ENCODE data around the gene JUNB. TPM values are rescaled to one million over a fixed set of nuclear protein-coding genes. Genes with fewer than 3 reads are reported as not detected.

The JUNB gene
- total and polyA plus RNA-seq, 2 experiments from 2014 or later = 95.1 to 195 TPM

GRCh38 chr19:12799742-12800465 is 8.6 kb downstream of the JUNB start:
- Histone ChIP-seq H3K79me2 (ENCODE audit: insufficient read depth) (no peaks in the 10 kb centered on the region; the same call in 1 of the 2 replicates), H3K4me3 (no peak overlapping the region; the same call in 1 of the 2 replicates), H3K9ac (no peak overlapping the region), H3K9me3 (ENCODE audit: low read depth) (no peaks in the 10 kb centered on the region), H3K27ac (no peak overlapping the region), H3K27me3 (replicated peaks; ENCODE audit: insufficient read depth) (no peaks in the 10 kb centered on the region), H4K20me1 (ENCODE audit: insufficient read depth) (no peaks in the 10 kb centered on the region), H2AFZ (no peak overlapping the region), H3F3A (ENCODE audit: insufficient read depth) (peaks cover 25% of the 10 kb centered on the region; the same call in 1 of the 2 replicates), H3K36me3 (ENCODE audit: low read depth) (no peaks in the 10 kb centered on the region), H3K9me2 (ENCODE audit: insufficient read depth) (no peaks in the 10 kb centered on the region), H3K4me1 (ENCODE audit: insufficient read depth) (peaks cover 5% of the 10 kb centered on the region; the same call in 1 of the 2 replicates), H3K4me2 (ENCODE audit: unreplicated experiment) (no peak overlapping the region)
- TF ChIP-seq EZH2phosphoT487 (IDR thresholded peaks at IDR 0.05; ENCODE audit: insufficient read depth, low read depth) = no peak
- TF ChIP-seq EZH2 (IDR thresholded peaks at IDR 0.05; ENCODE audit: insufficient read depth, poor library complexity, severe bottlenecking) = no peak
- no peak for DNase-seq
- in situ Hi-C loops (cut with MboI) = no loop called here
- 90 to 91% methylated on average over 15 to 18 of the region's 18 CpGs for WGBS, 2 experiments (ENCODE audit: low coverage in 1 of 2, low lambda C conversion rate in 2 of 2, missing lambda C conversion rate in 2 of 2)

GRCh38 chr19:12800466-12800770 is 9.1 kb downstream of the JUNB start:
- no peaks in the 10 kb centered on the region for H3K9me2 ChIP-seq (ENCODE audit: insufficient read depth)
- H3K9ac ChIP-seq = peak overlapping the region; percentile 83
- peaks cover 5% of the 10 kb centered on the region; the same call in 1 of the 2 replicates for H3K4me1 ChIP-seq (ENCODE audit: insufficient read depth)
- H3K36me3 ChIP-seq (ENCODE audit: low read depth) = no peaks in the 10 kb centered on the region
- no peak for TF ChIP-seq EZH2phosphoT487 (IDR thresholded peaks at IDR 0.05; ENCODE audit: insufficient read depth, low read depth)
- TF ChIP-seq EZH2 (IDR thresholded peaks at IDR 0.05; ENCODE audit: insufficient read depth, poor library complexity, severe bottlenecking) = no peak
- peaks cover 21% of the 10 kb centered on the region; the same call in 1 of the 2 replicates for H3F3A ChIP-seq (ENCODE audit: insufficient read depth)
- H3K4me2 ChIP-seq (ENCODE audit: unreplicated experiment) = peak overlapping the region; percentile 95
- WGBS, 2 experiments (ENCODE audit: low coverage in 1 of 2, low lambda C conversion rate in 2 of 2, missing lambda C conversion rate in 2 of 2) = 93 to 100% methylated on average over 1 of the region's 1 CpG
- DNase-seq = peak; percentile 30
- in situ Hi-C loops (cut with MboI) = no loop called here
- no peaks in the 10 kb centered on the region; the same call in 1 of the 2 replicates for H3K79me2 ChIP-seq (ENCODE audit: insufficient read depth)
- 0 out of 2 replicates have a peak overlapping the region, but pooled peaks have one; percentile 92 for H2AFZ ChIP-seq
- H3K4me3 ChIP-seq = peak overlapping the region; percentile 83
- no peaks in the 10 kb centered on the region for H3K27me3 ChIP-seq (replicated peaks; ENCODE audit: insufficient read depth)
- H3K9me3 ChIP-seq (ENCODE audit: low read depth) = no peaks in the 10 kb centered on the region
- H4K20me1 ChIP-seq (ENCODE audit: insufficient read depth) = no peaks in the 10 kb centered on the region
- H3K27ac ChIP-seq = no peak overlapping the region

GRCh38 chr19:12800923-12801465 is 9.7 kb downstream of the JUNB start:
- 11 to 14% methylated on average over 38 of the region's 38 CpGs for WGBS, 2 experiments (ENCODE audit: low coverage in 1 of 2, low lambda C conversion rate in 2 of 2, missing lambda C conversion rate in 2 of 2)
- no peak overlapping the region for H3K27ac ChIP-seq
- in situ Hi-C loops (cut with MboI) = no loop called here

GRCh38 chr19:12801466-12802266 is 10.4 kb downstream of the JUNB start, which contains the start of the genes PRDX2 and THSD8:
TSS of gene PRDX2 (minus strand) at chr19:12801800. CDS start at chr19:12801261, 539 bp downstream.
TSS of gene THSD8 (plus strand) at chr19:12802069. CDS start at chr19:12802072, 3 bp downstream.
- Histone ChIP-seq H3K79me2 (ENCODE audit: insufficient read depth) (peaks cover 1% of the 10 kb centered on the region; the same call in 1 of the 2 replicates), H3K4me2 (ENCODE audit: unreplicated experiment) (peak within 1 kb of the TSS; percentile 95), H3K9me2 (ENCODE audit: insufficient read depth) (no peaks in the 10 kb centered on the region), H2AFZ (peak within 1 kb of the TSS; percentile 92), H3K4me3 (peak within 1 kb of the TSS; percentile 83), H3K9ac (peak within 1 kb of the TSS; percentile 83), H3K36me3 (ENCODE audit: low read depth) (no peaks in the 10 kb centered on the region), H3F3A (ENCODE audit: insufficient read depth) (0 out of 2 replicates have a peak, but pooled peaks cover 13% of the 10 kb centered on the region), H4K20me1 (ENCODE audit: insufficient read depth) (no peaks in the 10 kb centered on the region), H3K9me3 (ENCODE audit: low read depth) (no peaks in the 10 kb centered on the region), H3K27me3 (replicated peaks; ENCODE audit: insufficient read depth) (no peaks in the 10 kb centered on the region), H3K27ac (no peak within 1 kb of the TSS), H3K4me1 (ENCODE audit: insufficient read depth) (no peaks in the 10 kb centered on the region)
- peak; percentile 86 for DNase-seq
- in situ Hi-C loops (cut with MboI) = no loop called here
- whole genome bisulfite sequencing, 2 experiments (ENCODE audit: low coverage in 1 of 2, low lambda C conversion rate in 2 of 2, missing lambda C conversion rate in 2 of 2) = 1% methylated on average over 62 to 66 of the region's 78 CpGs
- no peak for TF ChIP-seq EZH2 (IDR thresholded peaks at IDR 0.05; ENCODE audit: insufficient read depth, poor library complexity, severe bottlenecking)
- no peak for TF ChIP-seq EZH2phosphoT487 (IDR thresholded peaks at IDR 0.05; ENCODE audit: insufficient read depth, low read depth)

More at GRCh38 chr19:12800923-12801465, 9.7 kb downstream of the JUNB start:
- peak overlapping the region; percentile 83 for H3K9ac ChIP-seq
- H3K9me2 ChIP-seq (ENCODE audit: insufficient read depth) = no peaks in the 10 kb centered on the region
- H3F3A ChIP-seq (ENCODE audit: insufficient read depth) = peaks cover 17% of the 10 kb centered on the region; the same call in 1 of the 2 replicates
- H3K4me1 ChIP-seq (ENCODE audit: insufficient read depth) = peaks cover 4% of the 10 kb centered on the region; the same call in 1 of the 2 replicates
- peak overlapping the region; percentile 92 for H2AFZ ChIP-seq
- no peaks in the 10 kb centered on the region; the same call in 1 of the 2 replicates for H3K79me2 ChIP-seq (ENCODE audit: insufficient read depth)
- H3K4me2 ChIP-seq (ENCODE audit: unreplicated experiment) = peak overlapping the region; percentile 95
- no peak for TF ChIP-seq EZH2 (IDR thresholded peaks at IDR 0.05; ENCODE audit: insufficient read depth, poor library complexity, severe bottlenecking)
- TF ChIP-seq EZH2phosphoT487 (IDR thresholded peaks at IDR 0.05; ENCODE audit: insufficient read depth, low read depth) = no peak
- H3K9me3 ChIP-seq (ENCODE audit: low read depth) = no peaks in the 10 kb centered on the region
- H3K36me3 ChIP-seq (ENCODE audit: low read depth) = no peaks in the 10 kb centered on the region
- no peaks in the 10 kb centered on the region for H3K27me3 ChIP-seq (replicated peaks; ENCODE audit: insufficient read depth)
- peak; percentile 47 for DNase-seq
- no peaks in the 10 kb centered on the region for H4K20me1 ChIP-seq (ENCODE audit: insufficient read depth)
- peak overlapping the region; percentile 83 for H3K4me3 ChIP-seq

All from GM23248 (cell line).